HG03460 (cell line): ENCODE results near the gene HES2.
A peak's percentile ranks its signal among the peaks of the same experiment; 100 is the strongest.
"Not testable (repeated sequence)": the region's sequence is repeated elsewhere in the genome, so short reads cannot be mapped to it uniquely, and the experiment has no call there.

Experiments used
- ATAC-seq: cut with Tn5 transposase; IDR thresholded peaks from one replicate; pipeline ENCODE4 v1.9.1; 2021; ENCODE audit not compliant: unreplicated experiment

Gene HES2

DNA sequence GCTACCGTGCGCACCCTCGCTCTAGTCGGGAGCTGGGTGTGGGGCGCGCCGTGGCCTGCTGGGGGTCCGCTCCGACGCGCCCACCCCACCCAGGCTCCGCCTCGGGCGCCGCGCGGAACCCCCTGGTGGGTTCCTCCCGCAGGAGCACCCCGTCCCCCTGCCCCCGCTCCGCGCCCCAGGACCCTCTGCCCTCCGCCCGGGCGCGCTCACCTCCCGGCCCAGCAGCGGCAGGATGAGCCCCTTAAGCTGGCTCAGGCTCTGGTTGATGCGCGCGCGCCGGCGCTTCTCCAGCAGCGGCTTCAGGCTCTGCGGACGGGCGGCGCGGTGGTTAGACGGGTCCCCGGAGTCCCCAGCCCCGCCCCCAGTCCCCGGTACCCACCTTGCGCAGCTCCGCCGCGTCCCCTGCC lies 319 bp downstream of the HES2 start:
- ATAC-seq = no peak

DNA sequence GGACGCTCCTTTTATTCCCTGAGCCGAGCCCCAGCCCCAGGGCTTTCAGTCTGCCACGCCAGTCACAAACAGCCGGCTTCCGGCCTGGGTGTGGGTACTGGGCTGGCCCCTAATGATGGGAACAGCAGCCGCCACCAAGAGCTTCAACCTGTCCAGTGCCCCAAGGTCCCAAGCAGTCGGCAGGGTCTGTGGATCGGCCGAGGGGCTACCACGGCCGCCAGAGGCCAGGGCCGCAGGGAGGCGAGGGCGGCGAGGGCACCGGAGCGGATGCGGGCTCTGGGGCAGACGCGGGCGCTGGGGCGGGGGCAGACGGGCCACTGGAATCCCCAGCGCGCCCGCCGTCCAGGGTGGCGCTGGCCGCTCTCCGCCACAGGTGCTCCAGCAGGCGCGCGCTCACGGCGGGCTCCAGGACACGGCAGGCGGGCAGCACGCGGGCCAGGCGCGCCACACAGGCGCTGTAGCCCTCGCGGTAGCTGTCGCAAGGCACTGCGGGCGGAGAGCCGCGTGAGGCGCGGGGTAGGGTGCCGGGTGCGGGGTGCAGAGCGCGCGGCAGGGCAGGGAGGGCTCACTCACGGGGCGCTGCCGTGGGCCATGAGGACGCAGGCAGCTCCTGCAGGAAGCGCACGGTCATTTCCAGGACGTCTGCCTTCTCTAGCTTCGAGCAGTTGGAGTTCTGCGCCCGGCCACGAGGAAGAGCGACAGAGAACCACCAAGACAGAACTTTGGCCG lies 887 bp downstream of the HES2 start:
- no peak for ATAC-seq

DNA sequence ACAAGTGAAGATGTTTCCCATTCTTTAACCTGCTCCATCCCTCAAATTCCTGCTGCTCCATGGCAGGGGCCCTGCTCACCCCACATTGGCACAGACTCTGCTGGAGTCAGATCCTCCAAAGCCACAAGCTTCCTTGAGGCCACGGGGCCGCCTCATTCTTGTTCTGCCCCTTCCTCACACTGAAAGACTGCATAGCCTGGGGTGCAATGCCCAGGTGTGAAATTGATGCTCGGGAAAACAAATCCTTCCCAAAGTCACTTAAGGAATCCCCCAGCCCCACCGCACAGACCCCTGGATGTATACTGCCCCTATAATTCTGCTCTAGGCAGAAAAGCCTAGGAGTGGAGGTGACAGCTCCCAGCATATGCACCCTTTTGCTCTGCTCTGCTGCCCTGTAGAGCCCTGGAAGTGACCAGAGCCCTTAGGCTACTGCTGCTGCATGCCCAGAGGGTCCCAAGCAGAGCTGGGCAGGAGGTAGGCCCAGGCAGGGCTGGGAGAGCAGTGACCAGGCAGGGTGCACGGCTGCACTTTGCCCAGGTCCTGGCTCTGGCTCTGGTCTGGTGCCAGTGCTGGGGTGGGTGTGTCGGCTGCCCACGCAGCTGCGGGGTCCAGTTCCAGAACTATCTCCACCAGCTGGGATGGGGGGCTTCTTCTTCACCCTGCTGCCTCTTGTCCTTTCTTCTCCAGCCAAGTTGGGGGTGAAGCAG lies 1.6 kb downstream of the HES2 start:
- no peak for ATAC-seq

DNA sequence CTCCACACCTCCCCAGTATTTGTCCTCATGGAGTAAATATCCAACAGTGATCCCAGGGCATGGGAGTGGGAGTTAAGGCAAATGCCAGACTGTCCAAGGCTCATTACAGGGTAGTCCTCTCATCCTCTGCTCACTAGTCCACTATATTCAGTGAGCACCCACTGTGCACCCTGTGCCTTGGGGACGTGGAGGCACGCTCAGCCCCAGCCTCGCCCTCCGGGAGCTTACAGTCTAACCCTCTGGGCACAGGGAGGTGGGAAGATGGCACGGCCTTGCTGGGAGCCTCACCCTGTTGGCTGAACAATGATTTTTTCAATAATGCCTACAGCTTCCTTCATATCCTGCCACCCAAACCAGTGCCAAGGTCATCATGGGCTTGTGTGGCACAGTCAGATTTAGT lies 2.8 kb downstream of the HES2 start:
- no peak for ATAC-seq

DNA sequence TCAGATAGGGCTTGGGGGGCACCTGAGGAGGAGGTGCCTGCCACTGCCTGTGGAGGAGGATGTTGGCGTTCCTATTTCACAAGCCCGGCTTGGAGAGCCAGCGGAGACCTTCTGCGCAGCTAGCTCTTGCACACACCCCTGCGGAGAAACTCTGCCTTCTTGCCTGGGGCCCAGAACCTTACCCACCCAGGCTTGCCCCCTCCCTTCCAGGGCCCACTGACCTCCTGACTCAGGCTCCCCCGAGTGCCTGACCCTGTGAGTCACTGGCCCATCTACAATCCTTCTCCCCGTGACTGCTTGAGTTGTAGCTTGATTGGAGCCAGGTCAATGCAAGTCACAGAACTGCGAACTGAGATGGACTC lies 3.4 kb downstream of the HES2 start:
- no peak for ATAC-seq

DNA sequence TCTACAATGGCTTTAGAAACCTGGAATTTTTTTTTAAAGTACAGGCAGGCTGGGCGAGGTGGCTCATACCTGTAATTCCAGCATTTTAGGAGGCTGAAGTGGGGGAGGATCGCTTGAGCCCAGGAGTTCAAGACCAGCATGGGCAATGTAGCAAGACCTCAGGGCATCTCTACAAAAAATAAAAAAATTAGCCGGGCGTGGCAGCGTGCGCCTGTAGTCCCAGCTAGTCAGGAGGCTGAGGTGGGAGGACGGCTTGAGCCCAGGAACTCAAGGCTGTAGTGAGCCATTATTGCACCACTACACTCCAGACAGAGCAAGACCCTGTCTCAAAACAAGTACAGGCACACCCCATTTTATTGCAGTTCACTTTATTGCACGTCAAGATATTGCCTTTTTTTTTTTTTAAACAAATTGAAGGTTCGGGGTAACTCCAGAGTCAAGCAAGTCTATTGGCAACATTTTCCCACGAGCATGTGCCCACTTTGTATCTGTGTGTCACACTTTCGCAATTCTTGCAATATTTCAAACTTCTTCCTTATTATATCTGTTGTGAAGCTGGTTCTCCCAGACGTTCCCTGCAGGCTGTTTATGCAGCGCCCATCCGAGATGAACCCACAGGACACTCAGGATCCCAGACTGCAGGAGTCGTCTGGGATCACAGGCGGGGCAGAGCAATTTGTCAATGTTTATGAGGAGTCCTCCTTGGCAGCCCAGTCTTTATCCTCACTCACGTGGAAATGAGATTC lies 4.7 kb downstream of the HES2 start:
- ATAC-seq = no peak

DNA sequence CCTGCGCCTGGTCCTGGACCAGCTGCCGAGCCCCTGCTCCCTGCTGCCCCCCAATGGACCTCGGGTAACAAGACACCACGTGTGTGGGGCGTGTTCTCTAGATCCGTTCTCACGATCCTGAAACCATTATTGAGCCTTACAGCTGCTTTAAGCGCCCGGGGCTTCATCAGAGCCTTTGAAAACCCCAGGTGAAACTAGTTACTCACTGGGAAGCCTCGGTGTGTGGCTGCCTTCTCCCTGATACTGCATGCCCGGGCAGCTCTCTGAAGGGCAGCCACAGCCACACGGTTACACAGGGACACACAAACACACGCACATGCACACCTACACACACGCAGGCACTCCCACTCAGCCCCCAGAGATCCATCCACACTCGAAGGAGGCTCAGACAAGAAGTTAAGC lies 5.3 kb downstream of the HES2 start:
- peak; percentile 85 for ATAC-seq

DNA sequence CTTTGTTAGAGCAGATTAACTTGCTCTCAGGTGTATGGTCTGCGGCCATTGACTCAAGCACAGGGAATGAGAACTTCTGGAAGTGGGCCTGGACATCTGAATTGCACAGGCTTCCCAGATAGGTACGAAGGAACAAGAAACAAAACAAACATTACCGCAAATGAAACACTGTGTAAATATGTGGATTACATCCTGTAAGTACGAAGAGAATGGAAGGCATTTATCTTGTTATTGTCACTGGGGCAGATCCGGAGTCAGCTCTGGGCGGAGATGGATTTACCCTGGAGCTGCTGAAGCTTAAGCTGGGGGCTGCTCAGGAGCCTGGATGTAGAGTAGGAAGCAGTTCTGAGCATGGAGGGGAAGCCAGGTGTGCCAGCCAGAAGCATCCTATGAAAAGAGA lies 6.8 kb downstream of the HES2 start:
- ATAC-seq = no peak

DNA sequence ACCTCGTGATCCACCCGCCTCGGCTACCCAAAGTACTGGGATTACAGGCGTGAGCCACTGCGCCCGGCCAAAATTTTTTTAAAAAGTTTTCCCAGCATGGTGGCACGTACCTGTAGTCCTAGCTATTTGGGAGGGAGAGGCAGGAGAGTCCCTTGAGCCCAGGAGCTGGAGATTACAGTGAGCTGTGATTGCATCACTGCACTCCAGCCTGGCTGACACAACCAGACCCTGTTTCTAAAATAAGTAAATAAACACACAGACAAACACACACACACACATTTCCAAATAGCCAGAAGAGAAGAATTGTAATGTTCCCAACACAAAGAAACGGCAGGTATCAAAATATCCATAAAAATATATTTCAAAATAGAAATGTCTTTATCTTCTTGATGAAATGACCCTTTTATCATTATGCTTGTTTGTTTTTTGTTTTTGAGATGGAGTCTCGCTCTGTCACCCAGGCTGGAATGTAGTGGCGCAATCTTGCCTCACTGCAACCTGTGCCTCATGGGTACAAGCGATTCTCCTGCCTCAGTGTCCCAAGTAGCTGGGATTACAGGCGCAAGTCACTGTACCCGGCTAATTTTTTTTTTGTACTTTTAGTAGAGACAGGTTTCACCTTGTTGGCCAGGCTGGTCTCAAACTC lies 9.3 kb downstream of the HES2 start:
- ATAC-seq = no peak

DNA sequence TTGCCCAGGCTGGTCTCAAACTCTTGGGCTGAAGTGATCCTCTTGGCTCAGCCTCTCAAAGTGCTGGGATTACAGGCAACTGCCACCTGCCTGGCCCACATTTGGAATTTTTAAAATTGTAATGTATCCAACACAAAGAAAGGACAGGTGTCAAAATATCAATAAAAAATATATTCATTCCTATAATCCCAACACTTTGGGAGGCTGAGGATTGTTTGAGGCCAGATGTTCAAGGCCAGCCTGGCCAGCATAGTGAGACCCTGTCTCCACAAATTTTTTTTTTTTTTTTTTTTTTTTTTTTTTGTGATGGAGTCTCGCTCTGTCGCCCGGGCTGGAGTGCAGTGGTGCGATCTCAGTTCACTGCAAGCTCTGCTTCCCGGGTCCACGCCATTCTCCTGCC lies 10.0 kb downstream of the HES2 start:
- no peak for ATAC-seq

DNA sequence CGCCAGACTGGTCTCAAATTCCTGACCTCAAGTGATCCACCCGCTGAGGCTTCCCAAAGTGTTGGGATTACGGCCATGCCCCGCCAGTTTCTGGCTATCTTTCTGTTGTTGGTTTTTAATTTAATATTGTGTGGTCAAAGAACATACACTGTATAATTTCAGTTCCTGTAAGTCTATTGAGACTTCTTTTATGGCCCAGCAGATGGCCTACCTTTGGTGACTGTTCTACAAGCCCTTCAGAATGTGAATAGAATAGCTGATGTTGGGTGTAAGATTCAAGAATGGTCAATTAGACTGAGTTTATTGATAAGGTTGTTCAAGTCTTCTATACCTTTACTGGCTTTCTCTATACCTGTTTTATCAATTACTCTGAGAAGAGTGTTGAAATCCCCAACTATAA lies 10.7 kb downstream of the HES2 start:
- no peak for ATAC-seq

DNA sequence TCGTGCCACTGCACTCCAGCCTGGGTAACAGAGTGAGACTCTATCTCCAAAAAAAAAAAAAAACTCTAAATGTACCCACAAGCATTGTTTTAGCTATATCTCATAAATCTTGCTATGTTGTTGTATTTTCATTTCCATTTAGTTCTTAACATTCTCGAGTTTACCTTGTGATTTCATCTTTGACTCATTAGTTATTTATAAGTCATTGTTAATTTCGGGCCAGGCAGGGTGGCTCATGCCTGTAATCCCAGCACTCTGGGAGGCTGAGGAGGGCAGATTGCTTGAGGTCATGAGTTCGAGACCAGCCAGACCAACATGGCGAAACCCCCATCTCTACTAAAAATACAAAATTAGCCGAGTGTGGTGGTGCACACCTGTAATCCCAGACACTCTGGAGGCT lies 11.7 kb downstream of the HES2 start:
- no peak for ATAC-seq

DNA sequence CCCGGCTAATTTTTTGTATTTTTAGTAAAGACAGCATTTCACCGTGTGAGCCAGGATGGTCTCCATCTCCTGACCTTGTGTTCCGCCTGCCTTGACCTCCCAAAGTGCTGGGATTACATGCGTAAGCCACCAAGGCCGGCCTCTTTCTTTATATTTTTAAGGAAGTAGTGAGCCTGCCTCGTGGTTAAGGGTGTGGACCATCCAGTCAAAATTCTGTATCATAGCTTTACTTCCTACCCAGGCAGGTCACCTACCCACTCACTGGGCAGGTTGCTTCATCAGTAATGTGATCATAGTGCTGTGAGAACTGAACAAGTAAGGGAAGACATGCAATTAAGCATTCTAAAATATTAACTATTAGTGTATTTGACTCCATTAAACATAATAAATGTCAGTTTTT lies 18.0 kb downstream of the HES2 start:
- ATAC-seq = no peak

DNA sequence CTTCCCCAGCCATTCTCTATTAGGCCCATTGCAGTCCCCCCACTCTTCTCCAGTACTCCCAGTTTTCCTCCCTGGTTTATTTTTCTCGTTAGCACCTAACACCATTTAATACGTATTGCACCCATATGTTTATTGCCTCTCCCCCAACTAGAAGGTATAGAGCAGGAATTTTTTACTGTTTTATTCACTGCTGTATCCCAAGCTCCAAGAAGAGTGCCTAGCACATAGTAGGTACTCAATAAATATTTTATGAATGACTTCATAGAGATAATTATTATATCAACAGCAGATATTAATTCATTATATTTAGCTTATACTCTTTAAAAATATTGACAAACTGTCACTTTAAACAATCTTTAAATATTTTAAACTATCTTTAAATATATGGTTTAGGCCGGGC lies 20.4 kb downstream of the HES2 start:
- no peak for ATAC-seq

DNA sequence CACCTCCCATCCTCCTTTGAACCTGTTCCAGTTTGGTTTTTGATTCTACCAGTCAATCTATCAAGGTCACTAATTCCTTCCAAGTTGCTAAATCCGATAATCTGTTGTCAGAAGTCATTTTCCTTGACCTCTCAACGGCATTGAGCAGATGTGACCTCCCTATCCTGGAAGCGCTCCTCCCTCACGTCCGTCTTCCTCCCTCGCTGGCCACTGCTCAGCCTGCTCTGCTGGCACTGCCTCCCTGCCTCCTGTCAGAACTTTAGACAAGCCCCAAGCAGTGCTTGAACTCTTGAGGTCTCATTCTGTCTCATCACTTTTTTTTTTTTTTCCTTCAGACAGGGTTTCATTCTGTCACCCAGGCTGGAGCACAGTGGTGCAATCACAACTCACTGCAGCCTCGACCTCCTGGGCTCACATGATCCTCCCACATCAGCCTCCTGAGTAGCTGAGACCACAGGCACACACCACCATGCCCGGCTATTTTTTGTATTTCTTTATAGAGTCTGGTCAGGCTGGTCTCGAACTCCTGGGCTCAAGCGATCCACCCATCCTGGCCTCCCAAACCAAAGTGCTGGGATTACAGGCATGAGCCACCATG lies 21.8 kb downstream of the HES2 start:
- ATAC-seq = no peak

DNA sequence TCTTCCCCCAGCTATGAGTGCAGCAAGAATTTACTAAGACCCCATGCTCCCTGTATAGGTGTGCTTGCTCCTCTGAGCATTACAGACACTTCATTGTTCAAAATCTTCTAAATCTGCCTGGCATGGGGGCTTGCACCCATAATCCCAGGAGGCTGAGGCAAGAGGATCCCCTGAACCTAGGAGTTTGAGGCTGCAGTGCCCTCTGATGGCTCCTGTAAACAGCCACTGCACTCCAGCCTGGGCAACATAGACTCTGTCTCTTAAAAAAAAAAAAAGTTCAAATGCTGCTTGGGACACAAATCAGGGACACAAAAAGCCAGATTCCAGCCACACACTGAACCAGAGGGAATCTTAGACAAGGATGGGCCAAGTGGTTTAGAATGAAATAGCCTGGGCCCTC lies 22.7 kb downstream of the HES2 start:
- ATAC-seq = no peak

DNA sequence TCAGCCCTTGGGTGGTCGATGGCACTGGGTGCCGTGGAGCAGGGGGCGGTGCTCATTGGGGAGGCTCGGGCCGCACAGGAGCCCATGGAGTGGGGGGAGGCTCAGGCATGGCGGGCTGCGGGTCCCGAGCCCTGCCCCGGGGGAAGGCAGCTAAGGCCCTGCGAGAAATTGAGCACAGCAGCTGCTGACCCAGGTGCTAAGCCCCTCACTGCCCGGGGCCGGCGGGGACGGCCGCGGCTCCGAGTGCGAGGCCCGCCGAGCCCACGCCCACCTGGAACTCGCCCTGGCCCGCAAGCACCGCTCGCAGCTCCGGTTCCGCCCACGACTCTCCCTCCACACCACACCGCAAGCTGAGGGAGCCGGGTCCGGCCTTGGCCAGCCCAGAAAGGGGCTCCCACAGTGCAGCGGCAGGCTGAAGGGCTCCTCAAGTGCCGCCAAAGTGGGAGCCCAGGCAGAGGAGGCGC lies 23.9 kb downstream of the HES2 start:
- ATAC-seq = not testable (repeated sequence)

DNA sequence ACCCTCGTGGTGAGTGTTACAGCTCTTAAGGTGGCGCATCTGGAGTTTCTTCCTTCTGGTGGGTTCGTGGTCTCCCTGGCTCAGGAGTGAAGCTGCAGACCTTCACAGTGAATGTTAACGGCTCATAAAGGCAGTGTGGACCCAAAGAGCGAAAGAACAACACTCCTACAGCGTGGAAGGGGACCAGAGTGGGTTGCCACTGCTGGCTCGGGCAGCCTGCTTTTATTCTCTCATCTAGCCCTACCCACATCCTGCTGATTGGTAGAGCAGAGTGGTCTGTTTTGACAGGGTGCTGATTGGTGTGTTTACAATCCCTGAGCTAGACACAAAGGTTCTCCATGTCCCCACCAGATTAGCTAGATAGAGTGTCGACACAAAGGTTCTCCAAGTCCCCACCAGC lies 24.6 kb downstream of the HES2 start:
- ATAC-seq = not testable (repeated sequence)

DNA sequence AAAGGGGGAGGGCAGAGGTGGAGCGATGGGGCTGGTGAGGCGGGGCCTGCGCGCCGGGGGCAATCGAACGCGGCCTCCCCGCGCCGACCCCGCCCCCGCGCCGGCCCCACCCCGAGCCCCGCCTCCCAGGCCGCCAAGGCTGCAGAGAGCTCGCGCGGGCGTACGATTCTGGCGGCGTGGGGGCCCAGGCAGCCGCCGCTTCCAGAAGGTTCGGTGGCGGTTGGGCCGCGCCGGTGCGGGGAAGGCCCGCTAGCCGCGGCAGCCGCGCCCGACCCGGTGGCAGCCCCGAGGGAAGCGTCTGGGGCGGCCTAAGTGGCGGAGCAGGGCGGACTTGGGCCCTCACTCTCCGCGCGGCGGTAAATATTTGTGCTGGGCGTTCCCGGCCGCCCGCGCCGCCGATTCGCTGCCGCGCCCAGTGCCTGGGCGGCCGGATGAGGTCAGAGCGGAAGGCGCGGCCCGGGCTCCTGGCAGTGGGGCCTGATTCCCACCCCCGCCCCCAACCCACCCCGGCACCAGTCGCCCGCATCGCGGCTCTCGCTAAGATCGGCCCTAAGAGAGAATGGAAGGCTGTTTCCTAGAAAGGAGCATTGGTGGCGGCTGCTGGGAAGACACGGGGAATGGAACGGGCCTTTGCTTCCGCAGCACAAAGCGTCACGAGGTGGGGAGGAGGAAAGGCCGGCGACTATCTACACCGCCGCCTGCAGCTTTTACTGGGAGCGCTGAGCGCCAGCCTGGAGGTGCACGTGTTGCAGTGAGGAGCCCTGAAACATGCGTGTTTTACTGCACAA lies 26.1 kb downstream of the HES2 start, which contains the start of gene ACOT7:
Gene ACOT7 (minus strand): TSS at position 368 of the 788 bp plus-strand sequence. CDS start 368 bp downstream, outside the sequence.
- peak; percentile 81 for ATAC-seq

DNA sequence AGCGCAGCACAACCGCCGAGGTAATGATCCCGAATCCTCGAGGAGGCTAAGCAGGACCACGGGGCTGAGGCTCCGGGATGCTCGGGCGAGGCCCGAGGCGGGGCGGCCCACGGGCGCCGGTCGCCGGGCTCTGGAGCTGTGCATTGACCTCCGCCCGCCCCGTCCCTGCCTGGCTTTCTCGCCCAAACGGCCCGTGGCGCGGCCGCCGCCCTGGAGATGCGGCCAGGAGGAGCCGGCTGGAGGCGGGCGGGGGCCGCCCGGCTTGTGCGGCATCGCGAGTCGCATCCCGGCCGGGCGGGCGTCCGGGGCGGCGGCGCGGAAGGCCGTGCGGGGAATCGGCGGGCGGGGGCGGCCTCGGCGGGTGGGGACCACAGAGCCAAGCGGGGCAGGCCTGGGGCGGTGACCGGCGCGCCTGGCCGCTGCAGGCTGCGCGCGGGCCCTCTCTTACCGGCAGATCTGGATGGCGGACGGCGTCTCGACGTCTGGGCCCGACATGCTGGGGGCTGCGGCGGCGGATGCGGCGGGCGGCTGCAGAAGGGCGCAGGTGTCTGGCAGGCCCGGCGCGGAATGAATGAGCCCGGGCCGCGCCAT lies 26.8 kb downstream of the HES2 start:
- peak; percentile 1 for ATAC-seq
